M059J (cell line): ENCODE measurements around the gene PLAU. TPM values are rescaled to one million over a fixed set of nuclear protein-coding genes. Genes with fewer than 3 reads are reported as not detected.
"Not testable (repeated sequence)": the region's sequence is repeated elsewhere in the genome, so short reads cannot be mapped to it uniquely, and the experiment has no call there.

Source experiments
- DNase-seq: peaks from one replicate; pipeline ENCODE4 v3.0.0-alpha.2; 2012; ENCODE audit warnings: low read depth
- total RNA-seq: library from RNA; depleted of rRNA; stranded (reverse); fragments of >200 nt; shearing (Covaris generic); gene quantifications from 2 replicates; pipeline ENCODE4 v1.2.3, GENCODE V29; 2014

Gene PLAU
- total RNA-seq, 1 experiment from 2014 or later = 272 TPM

DNA sequence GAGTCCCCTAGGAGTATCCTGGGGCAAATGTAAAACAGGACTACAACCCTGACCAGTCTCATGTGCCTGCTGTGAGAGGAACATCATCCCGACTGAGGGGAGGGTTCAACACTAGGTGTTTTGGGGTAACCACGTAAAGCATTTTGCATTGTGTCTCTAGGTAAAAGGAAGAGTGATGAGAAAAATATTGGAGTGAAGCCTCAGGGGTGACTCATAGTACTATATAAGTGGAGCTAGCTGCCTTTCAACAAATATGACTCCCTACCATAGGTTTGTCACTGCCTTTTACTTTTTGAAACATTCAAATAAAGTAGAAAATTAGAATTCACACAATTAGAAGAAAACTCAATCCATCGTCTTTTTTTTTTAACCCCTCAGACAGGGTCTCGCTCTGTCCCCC is 34.0 kb upstream of the PLAU start:
- peak; percentile 65 for DNase-seq

DNA sequence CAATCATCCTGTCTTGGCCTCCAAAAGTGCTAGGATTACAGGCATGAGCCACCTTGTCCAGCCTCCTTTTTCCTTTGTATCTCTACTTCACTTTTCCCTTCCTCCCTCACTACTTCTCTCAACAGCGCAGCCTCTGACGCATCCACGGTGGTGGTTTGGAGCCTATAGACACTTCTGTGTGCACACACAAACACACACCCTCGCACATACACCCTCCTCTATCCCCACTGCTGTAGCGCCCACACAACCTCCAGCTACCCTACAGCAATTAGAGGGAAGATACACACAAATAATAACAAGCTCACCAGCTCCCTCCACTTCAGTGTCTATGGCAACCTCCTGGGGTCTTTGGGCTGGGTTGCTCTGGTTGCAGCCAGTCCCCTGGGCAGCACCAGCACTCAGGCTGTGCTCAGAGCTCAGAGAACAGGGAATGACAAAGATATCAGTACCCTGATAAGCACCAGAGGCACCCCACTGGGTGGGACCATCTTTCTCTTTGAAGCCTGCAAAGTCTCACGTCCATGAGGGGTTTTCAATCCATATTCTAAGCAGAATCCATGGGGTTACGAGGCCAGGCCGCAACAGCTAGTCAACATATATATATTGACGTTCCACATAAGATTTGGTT is 33.3 kb upstream of the PLAU start:
- DNase-seq = no peak

DNA sequence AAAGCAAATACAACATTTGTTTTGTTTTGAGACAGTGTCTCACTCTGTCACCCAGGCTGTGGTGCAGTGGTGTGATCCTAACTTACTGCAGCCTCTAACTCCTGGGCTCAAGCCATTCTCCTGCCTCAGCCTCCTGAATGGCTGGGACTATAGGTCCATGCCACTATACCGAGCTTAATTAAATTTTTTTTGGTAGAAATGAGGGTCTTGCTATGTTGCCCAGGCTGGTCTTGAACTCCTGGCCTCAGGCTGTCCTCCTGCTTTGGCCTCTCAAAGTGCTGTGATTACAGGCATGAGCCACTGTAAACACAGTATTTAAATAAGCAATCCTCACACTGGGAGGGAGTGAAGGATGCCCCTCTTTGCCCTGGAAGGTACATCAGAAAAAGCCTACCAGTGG is 32.6 kb upstream of the PLAU start:
- DNase-seq = no peak

DNA sequence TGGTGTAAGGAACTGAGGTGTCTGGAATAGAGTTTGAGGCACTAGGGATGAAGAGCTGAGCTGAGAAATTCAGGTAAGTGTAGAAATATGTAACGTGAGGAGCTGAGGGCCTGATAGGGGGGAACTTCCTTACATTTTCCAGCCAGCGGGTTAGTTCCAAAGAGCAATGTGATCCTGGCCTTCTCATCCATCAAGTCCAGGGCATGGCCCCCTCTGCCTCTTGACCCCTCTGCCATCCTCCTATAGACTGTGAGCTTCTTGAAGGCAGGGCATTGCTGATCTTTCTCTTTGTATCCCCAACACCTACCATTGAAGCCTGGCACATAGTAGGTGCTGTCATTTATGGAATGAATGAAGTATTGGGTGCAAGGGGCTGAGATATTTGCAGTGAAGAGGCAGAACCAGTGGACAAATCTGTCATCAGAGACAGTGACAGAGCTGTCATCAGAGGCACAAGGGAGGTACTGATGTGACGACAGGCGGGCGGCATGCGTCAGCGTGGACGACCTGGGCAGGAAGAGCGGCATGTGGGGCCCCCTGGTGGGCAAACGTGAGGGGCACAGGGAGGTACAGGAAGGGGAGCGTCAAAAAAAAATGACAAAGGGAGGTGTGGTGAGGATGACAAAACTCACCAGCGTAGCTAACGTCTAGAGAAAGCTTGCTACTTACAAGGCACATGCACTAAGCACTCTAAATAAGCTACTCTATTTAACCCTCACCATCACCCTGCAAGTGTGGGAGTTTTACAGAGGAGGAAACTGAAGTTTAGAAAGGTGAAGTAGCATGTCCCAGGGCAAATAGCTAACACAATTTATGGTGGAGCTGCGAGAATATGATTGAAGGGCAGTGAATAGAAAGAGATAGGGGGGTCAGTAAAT is 31.4 kb upstream of the PLAU start:
- DNase-seq = peak; percentile 75

DNA sequence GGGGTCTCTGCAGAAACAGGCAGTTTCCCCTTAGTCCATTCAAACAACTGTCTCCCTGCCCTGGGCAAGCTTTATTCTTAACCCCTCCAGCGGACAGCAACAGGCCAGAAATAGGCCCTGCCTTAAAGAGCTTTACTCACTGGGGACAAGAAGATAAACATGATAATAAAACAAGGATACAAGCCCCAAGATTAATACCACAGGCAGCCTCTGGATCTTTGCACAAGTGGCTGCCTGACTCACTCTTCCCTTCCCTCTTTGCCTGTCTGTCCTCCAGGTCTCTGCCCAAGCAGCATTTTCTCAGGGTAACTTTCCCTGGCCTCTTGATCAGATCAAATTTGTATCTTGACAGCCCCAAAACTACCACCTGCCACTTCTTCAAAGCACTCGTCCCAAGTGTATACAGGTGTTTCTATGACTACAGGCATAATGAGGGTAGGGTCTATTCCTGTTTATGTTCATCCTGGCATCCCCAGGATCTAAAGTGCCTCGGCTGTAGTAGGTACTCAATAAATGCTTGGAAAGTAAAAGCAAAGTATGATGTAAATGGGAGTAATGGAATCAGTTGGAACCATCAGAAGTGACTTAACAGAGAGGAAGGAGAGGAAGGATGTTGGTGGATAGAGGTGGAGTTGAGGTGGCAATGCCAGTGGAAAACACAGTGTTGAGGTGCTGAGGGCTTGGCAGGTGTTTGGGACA is 29.6 kb upstream of the PLAU start:
- peak; percentile 49 for DNase-seq

DNA sequence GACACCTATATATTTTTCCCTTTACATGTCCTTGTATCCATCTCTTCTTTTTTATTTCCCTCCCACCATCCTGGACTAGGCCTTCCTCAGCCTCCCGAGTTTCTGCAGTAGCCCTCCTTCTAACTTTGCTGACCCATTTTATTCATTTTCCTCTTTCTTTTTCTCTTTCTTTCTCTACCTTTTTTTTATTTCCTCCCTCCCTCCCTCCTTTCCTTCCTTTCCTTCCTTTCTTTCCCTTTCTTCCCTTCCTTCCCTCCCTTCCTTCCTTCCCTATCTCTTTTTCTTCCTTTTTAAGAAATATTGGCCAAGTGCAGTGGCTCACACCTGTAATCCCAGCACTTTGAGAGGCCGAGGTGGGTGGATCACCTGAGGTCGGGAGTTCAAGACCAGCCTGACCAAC is 26.9 kb upstream of the PLAU start:
- DNase-seq = no peak

DNA sequence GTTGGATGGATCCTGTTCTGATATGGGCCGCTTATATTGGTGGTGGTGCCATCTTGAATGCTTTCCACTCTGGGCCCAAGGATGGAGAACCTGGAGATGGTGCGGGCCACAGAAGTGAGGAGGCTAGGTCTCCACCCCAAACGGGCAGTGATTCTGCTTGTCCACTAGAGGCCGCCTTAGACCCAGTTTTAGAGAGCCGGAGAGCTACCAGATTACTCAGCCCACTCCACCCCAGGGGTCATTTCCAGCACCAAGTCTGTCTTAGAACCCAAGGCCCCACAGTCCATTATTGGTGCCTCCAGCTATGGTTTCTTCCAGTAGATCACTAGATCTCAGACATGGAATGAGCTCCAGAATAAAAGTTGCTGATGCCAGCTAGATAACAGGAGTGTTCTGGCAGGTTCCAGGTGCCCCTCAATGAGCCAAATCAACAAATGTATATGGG is 24.8 kb upstream of the PLAU start:
- DNase-seq = peak; percentile 82

DNA sequence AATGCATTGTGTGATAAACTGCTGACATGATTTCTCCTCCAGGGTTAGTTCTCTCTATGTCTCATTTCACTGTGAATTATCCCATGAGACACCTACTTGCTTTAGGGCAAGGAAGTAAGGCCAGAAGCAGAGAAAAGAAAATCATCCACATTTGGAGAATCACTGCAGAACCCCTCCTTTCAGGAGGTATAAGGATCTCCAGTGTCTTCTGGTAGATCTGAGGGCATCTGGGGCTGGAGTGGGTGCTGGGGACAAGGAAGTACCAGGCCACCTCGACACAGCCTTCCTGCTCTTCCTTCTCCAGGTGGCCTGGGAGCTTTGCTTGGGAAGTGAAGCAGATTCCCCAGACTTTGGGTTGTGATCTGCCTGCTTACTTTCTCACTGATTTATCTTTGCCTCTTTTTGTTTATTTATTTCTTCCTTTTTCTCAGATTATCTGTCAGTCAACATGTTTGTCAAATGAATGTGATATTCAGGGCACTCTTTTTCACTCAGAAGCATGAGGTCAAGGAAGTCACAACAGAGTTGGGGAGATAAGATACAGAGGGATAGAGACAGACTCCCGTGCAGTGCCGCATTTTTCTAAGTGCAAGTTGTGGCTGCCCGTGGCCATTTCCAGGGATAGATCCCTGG is 24.2 kb upstream of the PLAU start:
- peak; percentile 59 for DNase-seq

DNA sequence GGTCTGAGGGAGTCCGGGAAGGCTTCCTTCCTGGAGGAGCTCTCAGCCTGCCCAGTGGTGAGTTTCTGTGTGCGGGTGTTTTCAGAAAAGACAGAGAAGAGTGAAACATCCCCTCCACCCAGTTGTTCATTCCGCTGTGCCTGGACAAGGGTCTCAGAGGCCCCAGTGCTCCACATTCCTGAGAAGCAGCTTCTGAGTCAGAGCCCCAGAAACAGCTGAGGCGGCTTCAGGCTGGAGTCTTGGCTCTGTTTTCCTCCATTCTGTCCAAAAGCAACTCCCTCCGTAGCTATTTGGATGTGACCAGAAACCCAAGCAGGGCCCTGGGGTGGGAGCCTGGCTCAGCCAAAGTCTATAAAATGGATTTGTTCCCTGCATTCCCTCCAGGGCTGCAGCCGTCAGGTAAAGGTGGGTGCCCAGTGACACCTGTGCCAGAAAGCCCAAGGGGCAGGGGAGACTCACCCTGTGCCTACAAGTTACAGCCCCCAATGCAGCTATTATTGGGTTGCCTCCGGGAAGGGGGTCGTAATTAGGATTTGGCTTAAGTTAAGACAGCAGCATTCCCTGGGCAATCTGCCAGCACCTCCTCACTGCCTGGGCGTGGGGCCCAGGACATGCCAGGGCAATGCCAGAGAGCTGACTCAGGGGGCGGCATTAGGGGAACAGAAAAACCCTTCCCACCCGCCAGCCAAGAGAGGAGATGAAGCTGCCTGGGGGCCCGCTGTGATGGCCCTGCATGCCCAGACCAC is 23.5 kb upstream of the PLAU start:
- peak; percentile 96 for DNase-seq

DNA sequence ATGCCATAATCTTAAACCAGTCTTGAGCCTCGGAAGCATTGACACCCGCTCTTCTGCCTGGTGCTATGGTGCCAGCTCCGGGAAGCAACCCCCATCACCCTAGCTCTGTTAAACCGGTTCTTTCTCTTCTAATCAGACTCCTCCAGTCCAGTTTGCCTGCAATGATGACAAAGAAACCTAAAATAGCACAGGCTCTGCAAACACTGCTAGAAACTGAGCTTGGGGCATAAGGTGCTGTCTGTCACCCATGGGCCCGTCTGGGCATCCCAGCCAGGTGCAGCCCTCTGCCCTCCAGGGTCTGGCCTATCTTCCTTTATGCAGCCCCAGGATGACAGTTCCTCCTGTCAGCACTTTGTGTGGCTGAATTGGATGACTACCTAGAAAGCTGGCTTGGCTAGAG is 22.4 kb upstream of the PLAU start:
- DNase-seq = peak; percentile 27

DNA sequence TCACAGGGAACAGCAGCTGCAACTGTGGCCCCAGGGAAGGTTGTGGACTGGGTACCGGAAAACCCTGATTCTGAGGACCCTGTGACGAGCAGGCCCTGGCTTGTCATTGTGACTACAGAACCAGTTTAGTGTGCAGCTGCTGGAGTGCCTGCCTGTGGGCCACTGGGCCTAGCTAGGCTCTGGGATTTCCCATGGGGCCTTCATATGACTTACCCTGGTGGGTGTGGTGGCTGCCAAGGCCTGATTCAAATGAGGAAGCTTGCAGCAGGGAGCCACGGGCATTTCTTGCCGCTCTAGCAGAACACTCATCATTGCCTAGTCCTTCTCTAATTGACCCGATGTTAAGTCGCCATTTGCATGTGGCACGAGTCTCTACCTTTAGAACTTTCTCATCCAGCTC is 21.9 kb upstream of the PLAU start:
- peak; percentile 92 for DNase-seq

DNA sequence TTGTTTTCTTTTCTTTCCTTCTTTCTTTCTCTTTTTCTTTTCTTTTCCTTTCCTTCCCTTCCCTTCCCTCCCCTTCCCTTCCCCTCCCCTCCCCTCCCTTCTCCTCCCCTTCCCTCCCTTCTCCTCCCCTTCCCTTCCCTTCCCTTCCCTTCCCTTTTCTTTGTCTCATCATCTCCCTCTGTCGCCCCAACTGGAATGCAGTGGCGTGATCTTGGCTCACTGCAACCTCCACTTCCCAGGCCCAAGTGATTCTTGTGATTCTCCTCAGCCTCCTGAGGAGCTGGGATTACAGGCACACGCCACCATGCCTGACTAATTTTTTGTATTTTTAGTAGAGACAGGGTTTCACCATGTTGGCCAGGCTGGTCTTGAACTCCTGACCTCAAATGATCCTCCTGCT is 21.5 kb upstream of the PLAU start:
- peak; percentile 60 for DNase-seq

DNA sequence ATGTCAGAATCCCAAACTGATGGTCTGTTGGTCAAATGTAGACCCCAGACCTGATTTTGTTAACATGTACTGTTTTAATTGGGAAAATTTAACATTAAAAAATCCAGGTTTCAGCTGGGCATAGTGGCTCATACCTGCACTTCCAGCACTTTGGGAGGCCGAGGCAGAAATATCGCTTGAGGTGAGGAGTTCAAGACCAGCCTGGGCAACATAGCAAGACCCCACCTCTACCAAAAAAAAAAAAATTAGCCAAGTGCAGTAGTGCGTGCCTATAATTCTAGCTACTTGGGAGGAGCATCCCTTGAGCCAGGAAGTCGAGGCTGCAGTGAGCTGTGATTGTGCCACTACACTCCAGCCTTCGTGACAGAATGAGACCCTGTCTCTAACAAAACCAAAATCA is 20.7 kb upstream of the PLAU start:
- no peak for DNase-seq

DNA sequence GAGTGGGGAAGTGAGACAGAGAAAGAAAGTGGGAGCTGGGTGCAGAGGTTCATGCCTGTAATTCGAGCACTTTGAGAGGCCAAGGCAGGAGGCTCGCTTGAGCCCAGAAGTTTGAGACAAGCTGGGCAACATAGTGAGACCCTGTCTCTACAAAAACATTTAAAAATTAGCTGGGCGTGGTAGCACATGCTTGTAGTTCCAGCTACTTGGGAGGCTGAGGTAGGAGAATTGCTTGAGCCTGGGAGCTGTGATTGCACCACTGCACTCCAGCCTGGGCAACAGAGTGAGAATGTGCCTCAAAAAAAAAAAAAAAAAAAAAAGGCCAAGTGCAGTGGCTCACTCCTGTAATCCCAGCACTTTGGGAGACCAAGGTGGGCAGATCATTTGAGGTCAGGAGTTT is 20.1 kb upstream of the PLAU start:
- DNase-seq = not testable (repeated sequence)

DNA sequence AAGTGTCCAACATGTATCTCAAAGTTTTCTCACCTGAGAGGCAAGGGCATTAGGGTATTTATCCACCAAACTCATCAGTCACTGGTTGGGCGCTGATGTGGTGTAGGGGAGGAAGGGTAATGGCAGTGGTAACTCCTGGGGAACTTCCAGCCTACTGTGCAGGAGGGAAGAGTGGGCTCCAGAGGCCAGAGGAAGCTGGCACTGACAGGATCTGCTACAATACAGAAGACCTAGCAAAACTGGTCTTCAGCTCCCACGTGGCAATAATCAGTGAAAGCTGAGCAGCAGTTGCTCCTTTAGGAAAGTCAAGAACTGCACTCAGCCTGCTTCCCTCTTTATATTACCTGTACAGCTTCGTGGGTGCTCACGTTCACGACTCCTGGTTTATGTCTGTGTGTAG is 19.4 kb upstream of the PLAU start:
- DNase-seq = no peak

DNA sequence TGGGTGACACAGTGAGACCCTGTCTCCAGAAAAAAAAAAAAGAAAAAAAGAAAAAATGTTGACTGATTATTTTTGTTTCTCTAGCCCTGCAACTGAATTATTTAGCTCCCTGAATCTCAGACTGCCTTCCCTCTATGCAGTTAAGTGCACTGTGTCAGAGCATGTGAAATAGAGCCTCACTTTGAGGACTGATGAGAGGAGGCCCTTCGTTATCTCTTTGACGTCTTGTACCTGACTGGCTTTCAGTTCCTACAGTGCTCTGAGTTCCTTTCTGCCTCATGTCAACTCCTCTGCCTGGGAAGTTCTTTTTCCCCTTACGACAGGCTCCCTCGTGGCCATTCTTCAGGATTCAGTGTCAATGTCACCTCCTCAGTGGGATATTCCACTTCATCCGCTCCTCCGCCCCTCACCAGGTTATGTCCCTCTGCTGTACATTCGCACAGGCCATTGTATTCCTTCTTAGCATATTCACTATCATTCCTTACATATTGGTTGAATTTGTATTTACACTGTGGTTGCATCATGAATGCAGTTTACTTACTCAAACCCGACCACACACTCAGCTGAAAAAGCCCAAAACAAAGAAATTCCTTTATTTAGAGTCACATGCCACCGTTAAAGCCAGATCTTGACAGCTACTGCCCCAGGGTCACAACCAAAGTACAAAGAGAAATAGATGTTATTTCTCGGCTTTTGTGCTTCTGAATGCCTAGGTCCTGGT is 18.5 kb upstream of the PLAU start:
- DNase-seq = peak; percentile 89

DNA sequence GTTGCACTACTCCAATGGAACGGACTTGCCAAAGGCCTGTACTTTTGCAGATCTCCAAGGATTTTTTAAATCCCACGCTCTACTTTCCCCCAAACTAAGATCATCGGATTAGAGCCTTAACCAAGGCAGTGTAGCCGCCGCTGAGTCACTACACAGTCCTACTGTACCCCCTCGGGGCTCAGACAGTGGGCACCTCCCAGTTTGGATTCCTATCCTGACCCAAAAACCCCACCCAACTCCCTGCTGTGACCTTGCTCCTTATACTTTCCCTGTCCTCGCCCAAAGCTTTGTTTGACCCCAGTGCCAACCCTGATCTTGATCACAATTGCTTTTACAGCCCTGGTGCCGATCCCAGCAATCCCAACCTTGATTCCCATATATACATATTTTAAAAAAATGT is 17.5 kb upstream of the PLAU start:
- DNase-seq = peak; percentile 89

DNA sequence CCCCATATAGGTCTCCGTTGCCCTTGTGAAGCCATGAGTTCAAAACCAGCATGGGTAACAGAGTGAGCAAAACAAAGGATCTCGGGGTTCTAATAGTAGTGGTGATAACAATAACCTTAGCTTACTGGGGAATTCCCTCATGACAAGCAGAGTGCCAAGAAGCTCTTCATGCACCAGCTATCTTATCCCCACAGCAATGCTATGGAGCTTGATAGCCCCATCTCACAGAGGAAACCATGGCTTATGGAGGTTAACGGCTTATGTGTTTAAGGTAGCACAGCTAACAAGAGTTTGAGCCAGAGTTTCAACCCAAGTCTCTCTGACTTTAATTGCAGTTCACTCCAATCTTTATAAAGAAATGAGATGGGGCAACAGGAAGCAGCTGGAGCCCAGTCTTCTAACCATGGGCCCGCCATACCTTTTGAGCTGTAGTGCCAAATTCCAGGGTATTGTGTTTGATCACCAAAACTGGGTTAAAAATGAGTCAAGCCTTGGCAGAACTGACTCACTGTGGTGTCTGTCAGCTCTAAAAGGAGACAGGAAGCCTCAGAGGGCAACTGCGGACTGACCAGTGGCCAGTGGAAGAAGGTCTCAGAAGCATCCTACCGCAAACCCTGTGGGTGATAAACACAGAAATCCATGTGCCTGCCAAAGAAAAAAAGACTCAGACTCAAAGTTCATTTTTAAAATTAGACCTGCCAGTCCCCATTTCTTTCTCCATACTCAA is 16.5 kb upstream of the PLAU start:
- peak; percentile 99 for DNase-seq

DNA sequence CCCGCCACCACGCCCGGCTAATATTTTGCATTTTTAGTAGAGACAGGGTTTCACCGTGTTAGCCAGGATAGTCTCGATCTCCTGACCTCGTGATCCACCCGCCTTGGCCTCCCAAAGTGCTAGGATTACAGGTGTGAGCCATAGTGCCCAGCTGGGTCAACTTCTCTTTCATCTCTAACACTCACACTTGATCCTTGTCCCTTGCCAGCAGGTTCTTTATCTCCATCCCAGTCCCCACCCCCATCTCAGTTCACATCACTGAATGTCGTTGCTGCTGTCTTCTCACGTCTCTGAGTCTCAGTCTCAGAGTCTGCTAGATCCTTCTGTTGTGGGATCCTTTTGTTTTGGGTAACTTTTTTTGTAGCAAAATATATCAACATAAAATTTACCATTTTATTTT is 15.6 kb upstream of the PLAU start:
- DNase-seq = not testable (repeated sequence)

DNA sequence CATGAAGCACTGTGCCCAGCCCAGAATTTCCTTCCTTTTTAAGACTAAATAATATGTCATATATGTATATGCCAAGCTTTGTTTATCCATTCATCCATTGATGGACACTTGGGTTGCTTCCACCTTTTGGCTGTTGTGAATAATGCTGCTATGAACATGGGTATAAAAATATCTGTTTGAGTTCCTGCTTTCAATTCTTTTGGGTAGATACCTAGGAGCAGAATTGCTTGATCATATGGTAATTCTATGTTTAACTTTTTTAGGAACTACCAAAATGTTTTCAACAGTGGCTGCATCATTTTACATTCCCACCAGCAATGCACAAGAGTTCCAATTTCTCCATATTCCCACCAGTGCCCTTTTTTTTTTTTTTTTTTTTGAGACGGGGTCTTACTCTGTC is 13.2 kb upstream of the PLAU start:
- no peak for DNase-seq
